CD1c-positive myeloid dendritic cell (primary cell): ENCODE measurements around the gene MYCBP2.

Experiments
- DNase-seq: peaks from one replicate; pipeline ENCODE4 v3.0.0-alpha.2; 2016; ENCODE audit errors: extremely low spot score

Gene MYCBP2

GRCh38 chr13:77105051-77105450 lies 221.8 kb downstream of the MYCBP2 start:
- no peak for DNase-seq

- DNase-seq = no peak
These were observed 227.5 kb downstream of the MYCBP2 start for GRCh38 chr13:77099415-77099814.

DNA sequence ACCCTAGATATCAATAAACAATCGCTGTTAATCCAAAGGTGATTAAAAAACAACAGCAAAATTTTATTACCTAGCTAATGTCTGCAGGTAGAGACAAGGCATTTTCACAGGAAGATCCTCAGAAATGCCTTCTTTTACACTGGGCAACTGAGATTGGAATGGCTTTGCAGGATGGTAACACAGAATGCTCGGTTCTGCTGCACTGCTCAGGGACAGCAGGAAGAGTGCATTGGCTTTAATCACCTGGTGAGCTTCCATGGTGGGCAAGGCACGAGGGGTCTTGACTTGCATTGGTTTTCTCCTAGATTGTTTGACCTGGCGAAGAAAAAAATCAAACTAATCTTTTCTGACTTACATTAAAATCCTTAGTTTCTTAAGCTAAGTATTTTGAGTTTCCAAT lies 231.6 kb downstream of the MYCBP2 start:
- DNase-seq = no peak

DNA sequence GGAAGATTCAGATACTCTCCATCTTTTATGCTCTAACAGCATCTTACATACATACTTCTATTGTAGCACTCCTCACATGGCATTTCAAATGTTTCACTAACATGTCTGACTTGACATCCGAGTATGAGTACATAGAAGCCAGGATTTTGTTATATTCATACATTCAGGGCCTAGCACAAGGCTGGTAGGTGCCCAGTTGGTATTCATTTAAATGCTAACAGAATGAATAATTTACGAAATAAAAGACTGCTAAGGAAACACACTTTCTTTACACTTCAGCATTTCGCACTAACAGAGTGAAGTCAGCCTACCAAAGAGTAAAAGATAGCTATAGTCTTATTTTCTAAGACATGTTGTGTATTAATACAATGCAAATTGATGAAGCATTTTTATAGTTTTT lies 232.1 kb downstream of the MYCBP2 start:
- DNase-seq = no peak

DNA sequence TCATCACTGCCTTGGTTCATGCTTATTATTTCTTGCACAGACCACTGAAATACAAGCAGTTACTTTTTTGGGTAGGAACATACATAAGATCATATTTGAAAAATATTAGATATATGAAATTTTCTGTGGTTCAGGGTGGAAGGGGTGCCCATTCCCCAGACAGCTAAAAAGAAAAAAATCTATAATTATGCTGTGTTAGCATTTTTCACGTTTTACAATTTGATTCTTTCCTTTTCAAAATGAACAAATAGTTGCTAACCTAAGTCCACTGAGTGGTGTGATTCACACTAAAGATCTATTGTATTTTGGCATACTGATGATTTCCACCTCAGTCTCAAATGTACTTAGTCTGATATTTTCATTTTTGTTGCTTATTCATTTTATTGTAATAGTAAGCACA lies 233.2 kb downstream of the MYCBP2 start:
- DNase-seq = no peak

GRCh38 chr13:77084755-77085154 lies 242.1 kb downstream of the MYCBP2 start:
- no peak for DNase-seq

- DNase-seq = no peak
These were observed 246.9 kb downstream of the MYCBP2 start for GRCh38 chr13:77079902-77080413.

DNA sequence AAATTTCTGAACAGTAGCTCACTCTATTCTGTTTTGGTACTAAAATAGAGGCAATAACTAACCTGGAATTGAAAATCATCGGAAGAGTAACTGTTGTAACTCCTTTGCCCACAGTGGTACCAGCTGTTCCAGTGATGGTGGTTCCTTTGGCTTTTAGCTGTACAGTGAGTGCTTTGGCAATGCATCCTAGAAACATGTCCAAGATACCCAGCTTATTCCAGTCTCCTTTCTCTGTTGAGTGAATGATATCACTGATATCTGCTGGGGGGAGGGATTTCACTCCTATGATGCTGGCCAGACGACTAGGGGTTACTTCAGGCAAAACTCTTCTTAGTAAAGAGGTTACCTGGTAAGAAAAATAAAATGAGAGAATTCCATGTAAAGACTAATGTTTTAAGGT lies 259.4 kb downstream of the MYCBP2 start:
- no peak for DNase-seq

DNA sequence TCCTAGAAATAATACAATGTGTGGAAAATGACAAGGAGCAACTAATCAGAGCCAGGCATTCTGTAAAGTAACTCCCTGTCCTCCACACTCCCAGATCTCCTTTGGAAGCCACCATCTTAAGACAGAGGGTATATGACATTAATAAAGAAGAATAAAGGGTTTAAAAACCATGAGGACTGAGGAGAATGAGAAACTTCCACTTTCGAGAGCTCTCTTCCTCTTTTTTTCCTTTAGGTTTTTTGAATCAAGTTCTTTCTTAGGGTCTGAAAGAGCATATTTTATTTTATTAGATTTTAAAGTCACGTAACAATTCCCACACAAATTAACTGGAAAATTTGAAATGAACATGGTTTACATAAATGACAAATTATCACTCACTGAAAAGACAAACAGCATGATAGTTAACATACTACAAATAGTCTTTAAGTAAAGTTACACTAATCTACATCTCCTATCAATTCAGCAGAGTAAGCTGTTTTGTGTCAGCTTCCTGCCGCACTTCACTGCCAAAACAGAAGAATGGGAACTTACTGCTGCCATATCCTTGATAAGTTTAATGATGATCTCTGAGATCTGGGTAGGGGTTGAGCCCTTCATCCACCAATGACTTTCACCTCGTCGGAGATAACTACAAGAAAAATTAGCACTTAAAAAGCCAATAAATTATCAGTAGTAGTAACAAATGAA lies 261.3 kb downstream of the MYCBP2 start:
- DNase-seq = peak; percentile 45

GRCh38 chr13:77062097-77062496 lies 264.8 kb downstream of the MYCBP2 start:
- DNase-seq = no peak

- DNase-seq = no peak
These were observed 265.5 kb downstream of the MYCBP2 start for GRCh38 chr13:77061362-77061761.

DNA sequence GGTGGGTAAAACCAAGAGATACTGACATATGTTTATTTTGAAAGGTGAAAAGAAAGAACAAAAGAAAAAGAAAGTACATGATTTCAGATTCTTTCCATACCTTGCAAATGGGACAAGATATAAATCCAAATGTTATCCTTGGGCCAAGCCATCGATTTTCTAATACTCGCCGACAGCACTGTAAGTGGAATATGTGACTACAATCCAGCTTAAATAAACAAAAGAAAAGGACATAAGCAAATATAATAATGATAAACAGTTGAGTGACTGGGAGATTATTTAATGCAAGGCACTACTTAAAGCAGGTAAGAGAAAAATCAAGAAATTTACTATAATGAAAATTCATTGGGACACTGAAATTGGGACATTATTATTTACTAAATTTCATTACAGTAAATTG lies 270.0 kb downstream of the MYCBP2 start:
- DNase-seq = no peak

GRCh38 chr13:77056382-77056781 lies 270.5 kb downstream of the MYCBP2 start:
- DNase-seq = no peak

GRCh38 chr13:77055158-77055557 lies 271.7 kb downstream of the MYCBP2 start:
- no peak for DNase-seq

DNA sequence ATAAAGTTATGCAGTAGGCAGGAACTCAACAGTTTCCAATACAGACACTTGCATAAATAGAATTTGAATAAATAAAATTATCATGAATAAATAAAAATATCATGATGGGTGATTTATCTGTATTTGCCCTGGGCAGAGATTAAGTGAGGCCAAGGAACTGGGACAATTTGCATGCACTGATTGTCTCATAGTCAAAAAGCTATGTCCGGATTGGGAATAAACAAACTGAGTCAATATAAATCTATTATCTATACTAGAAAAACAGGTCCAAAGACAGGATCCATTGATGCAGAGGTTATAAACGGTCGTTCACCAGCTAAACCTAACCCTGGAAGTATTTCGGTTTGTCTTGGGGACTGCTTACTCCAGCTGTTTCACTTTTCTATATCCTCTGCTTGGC lies 273.7 kb downstream of the MYCBP2 start:
- no peak for DNase-seq

DNA sequence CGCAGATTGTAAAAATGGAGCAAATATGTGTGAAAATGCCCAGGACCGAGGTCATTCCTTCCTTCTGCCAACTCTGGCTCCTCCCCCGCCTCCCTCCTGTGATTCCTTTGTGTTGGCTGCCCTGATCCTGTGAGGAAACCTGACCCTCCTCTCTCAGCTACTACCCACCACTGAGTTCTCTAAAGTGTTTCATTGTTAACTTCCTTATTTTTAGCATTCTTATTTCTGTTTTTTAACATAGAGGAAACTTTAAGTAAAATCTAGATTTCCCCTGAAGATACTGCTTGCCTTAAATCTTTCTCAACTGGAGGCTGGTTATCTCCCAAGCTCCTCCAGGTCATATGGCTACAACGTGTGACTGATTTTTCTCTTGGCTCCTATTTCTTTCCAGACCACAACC lies 278.2 kb downstream of the MYCBP2 start:
- DNase-seq = peak; percentile 76

- no peak for DNase-seq
These were observed 279.1 kb downstream of the MYCBP2 start for GRCh38 chr13:77047649-77048343.

- no peak for DNase-seq
These were observed 284.2 kb downstream of the MYCBP2 start for GRCh38 chr13:77042566-77043177.

DNA sequence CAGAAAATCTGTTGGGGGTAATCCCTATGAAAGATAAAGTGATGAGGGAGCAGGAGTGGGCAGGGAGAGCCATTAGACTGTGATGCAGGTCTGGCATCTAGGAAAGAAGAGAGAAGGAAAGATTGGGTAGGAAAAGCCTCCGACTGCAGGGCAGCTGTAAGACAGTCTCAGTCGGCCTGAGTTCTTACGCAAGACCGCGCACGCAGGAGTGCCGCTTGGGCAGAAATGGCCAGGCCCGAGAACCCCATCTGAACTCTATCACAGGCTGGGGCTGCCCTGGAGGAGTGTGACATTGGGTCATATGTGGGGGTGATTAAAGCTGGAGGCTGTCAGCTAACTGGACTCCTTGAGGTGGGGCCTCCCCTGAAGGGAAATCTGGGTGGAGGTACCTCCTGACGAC lies 286.1 kb downstream of the MYCBP2 start:
- no peak for DNase-seq

- no peak for DNase-seq
These were observed 286.8 kb downstream of the MYCBP2 start for GRCh38 chr13:77040076-77040475.

- no peak for DNase-seq
These were observed 287.9 kb downstream of the MYCBP2 start for GRCh38 chr13:77038907-77039480.

- DNase-seq = no peak
These were observed 290.6 kb downstream of the MYCBP2 start for GRCh38 chr13:77036279-77036678.

DNA sequence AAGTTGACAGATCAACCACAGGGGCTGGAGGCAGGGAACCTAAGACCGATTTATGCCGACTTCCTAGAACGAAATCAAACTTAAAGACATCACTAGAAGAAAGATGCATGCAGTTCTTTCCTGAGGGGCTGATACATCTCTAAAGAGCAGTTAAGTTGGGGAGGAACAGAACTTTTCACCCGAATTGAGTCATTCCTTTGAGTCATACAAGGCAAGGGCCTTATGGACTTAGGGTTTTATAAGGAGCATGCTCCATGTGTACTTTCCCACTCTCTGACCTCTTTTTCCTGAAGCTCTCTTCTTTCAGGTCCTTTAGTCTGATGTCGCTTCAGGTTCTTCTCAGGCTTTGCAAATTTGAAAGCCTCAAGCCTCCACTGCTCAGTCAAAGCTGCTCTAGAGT lies 292.0 kb downstream of the MYCBP2 start:
- DNase-seq = no peak
